Vagina (tissue), 2 donors: ENCODE measurements around the gene TWF2. TPM values are rescaled to one million over a fixed set of nuclear protein-coding genes. Genes with fewer than 3 reads are reported as not detected.
A peak's percentile ranks its signal among the peaks of the same experiment; 100 is the strongest.

ENCODE experiments used
- DNase-seq, 2 donors: peaks; one replicate each; pipeline ENCODE4 v3.0.0-alpha.2; 2017; ENCODE audit errors: extremely low spot score in 2 of 2
- H3K27ac ChIP-seq: fragments of 200-600 bp; sonication (generic); one replicate; pipeline ENCODE4 v1.5.1; 2019
- H3K27me3 ChIP-seq: fragments of 200-600 bp; sonication (generic); one replicate; pipeline ENCODE4 v1.5.1; 2019
- H3K36me3 ChIP-seq, 2 donors: fragments of 200-600 bp; sonication (generic); one replicate each; pipeline ENCODE4 v1.5.1; 2017 to 2019
- H3K4me1 ChIP-seq: fragments of 200-600 bp; sonication (generic); one replicate; pipeline ENCODE4 v1.5.1; 2019
- H3K4me3 ChIP-seq, 2 donors: fragments of 200-600 bp; sonication (generic); 1 replicate in 1 of 2; 2 replicates in 1 of 2; pipeline ENCODE4 v1.5.1; 2016 to 2019
- H3K9me3 ChIP-seq: fragments of 200-600 bp; sonication (generic); one replicate; pipeline ENCODE4 v1.5.1; 2019
- CTCF ChIP-seq, 3 experiments: fragments of 450-650 bp in 2 of 3; fragments of 200-600 bp in 1 of 3; sonication (generic) in 1 of 3; IDR thresholded peaks; one replicate each; pipeline ENCODE4 v1.5.1; 2017 to 2019; ENCODE audit warnings: antibody characterized with exemption in 3 of 3, mild to moderate bottlenecking in 2 of 3, moderate library complexity in 2 of 3
- POLR2A ChIP-seq, 2 donors: fragments of 450-650 bp; IDR thresholded peaks; one replicate each; pipeline ENCODE4 v1.6.1; 2017; ENCODE audit warnings: antibody characterized with exemption in 2 of 2, mild to moderate bottlenecking in 2 of 2, moderate library complexity in 2 of 2
- POLR2AphosphoS5 ChIP-seq, 2 donors: sonication (generic); formaldehyde crosslinking; IDR thresholded peaks; one replicate each; pipeline ENCODE4 v1.9.0; 2017; ENCODE audit warnings: antibody characterized with exemption in 2 of 2, mild to moderate bottlenecking in 2 of 2, low read depth in 1 of 2; ENCODE audit not compliant: insufficient read depth in 1 of 2
- intact Hi-C: fragments of 100-400 bp; cut with DNase I; formaldehyde crosslinking; loops from one replicate; pipeline ENCODE4 v1.15.1; 2023
- total RNA-seq: library from RNA; depleted of rRNA; stranded (reverse); fragments of >200 nt; gene quantifications from one replicate; pipeline ENCODE4 v1.2.3, GENCODE V29; 2016

Gene TWF2
- total RNA-seq, 1 donor from 2014 or later: 93.8 TPM

- no peak for DNase-seq
- no peaks in the 10 kb centered on the region for H3K36me3 ChIP-seq
- H3K27me3 ChIP-seq: no peaks in the 10 kb centered on the region
- H3K4me1 ChIP-seq: peaks cover 50% of the 10 kb centered on the region
- TF ChIP-seq POLR2A (IDR thresholded peaks at IDR 0.05) (no peak), POLR2AphosphoS5 (IDR thresholded peaks at IDR 0.05; ENCODE audit: insufficient read depth in 1 of 2, low read depth in 1 of 2) (no peak), CTCF (IDR thresholded peaks at IDR 0.05) (no peak)
- H3K4me3 ChIP-seq: no peak overlapping the region
- no peaks in the 10 kb centered on the region for H3K9me3 ChIP-seq
- no peak overlapping the region for H3K27ac ChIP-seq
- intact Hi-C loops: no loop called here
Measured at GRCh38 chr3:52193065-52193464, 45.9 kb downstream of the TWF2 start.

GRCh38 chr3:52191663-52192062, 47.3 kb downstream of the TWF2 start:
- H3K27me3 ChIP-seq: no peaks in the 10 kb centered on the region
- H3K27ac ChIP-seq: no peak overlapping the region
- H3K4me1 ChIP-seq: peaks cover 40% of the 10 kb centered on the region
- H3K36me3 ChIP-seq: no peaks in the 10 kb centered on the region
- no peak for DNase-seq
- intact Hi-C loops: no loop called here
- no peaks in the 10 kb centered on the region for H3K9me3 ChIP-seq
- no peak overlapping the region for H3K4me3 ChIP-seq
- TF ChIP-seq POLR2A (IDR thresholded peaks at IDR 0.05) (no peak), POLR2AphosphoS5 (IDR thresholded peaks at IDR 0.05; ENCODE audit: insufficient read depth in 1 of 2, low read depth in 1 of 2) (no peak), CTCF (IDR thresholded peaks at IDR 0.05) (no peak)

- Histone ChIP-seq H3K4me3 (no peak overlapping the region), H3K9me3 (no peaks in the 10 kb centered on the region), H3K27ac (peak overlapping the region; percentile 1), H3K36me3 (no peaks in the 10 kb centered on the region), H3K27me3 (no peaks in the 10 kb centered on the region), H3K4me1 (peaks cover 28% of the 10 kb centered on the region)
- DNase-seq: no peak
- no peak for TF ChIP-seq CTCF (IDR thresholded peaks at IDR 0.05)
- peak in 1 of 2 donors; percentile 48 for TF ChIP-seq POLR2AphosphoS5 (IDR thresholded peaks at IDR 0.05; ENCODE audit: insufficient read depth in 1 of 2, low read depth in 1 of 2)
- intact Hi-C loops: no loop called here
Measured at GRCh38 chr3:52190294-52191074, 48.5 kb downstream of the TWF2 start.

- no peak for DNase-seq
- H3K4me1 ChIP-seq: peaks cover 19% of the 10 kb centered on the region
- TF ChIP-seq CTCF (IDR thresholded peaks at IDR 0.05) (no peak), POLR2A (IDR thresholded peaks at IDR 0.05) (no peak), POLR2AphosphoS5 (IDR thresholded peaks at IDR 0.05; ENCODE audit: insufficient read depth in 1 of 2, low read depth in 1 of 2) (no peak)
- no peaks in the 10 kb centered on the region for H3K9me3 ChIP-seq
- no peak overlapping the region for H3K4me3 ChIP-seq
- no peaks in the 10 kb centered on the region for H3K36me3 ChIP-seq
- no peak overlapping the region for H3K27ac ChIP-seq
- no peaks in the 10 kb centered on the region for H3K27me3 ChIP-seq
- intact Hi-C loops: no loop called here
Measured at GRCh38 chr3:52188556-52188955, 50.4 kb downstream of the TWF2 start.

- no peaks in the 10 kb centered on the region for H3K36me3 ChIP-seq
- peaks cover 19% of the 10 kb centered on the region for H3K4me1 ChIP-seq
- no peak overlapping the region for H3K27ac ChIP-seq
- no peaks in the 10 kb centered on the region for H3K9me3 ChIP-seq
- TF ChIP-seq POLR2AphosphoS5 (IDR thresholded peaks at IDR 0.05; ENCODE audit: insufficient read depth in 1 of 2, low read depth in 1 of 2) (no peak), POLR2A (IDR thresholded peaks at IDR 0.05) (no peak), CTCF (IDR thresholded peaks at IDR 0.05) (no peak)
- peak in 1 of 2 donors; percentile 81 for DNase-seq
- no peak overlapping the region for H3K4me3 ChIP-seq
- intact Hi-C loops: no loop called here
- H3K27me3 ChIP-seq: no peaks in the 10 kb centered on the region
Measured at GRCh38 chr3:52186729-52187128, 52.2 kb downstream of the TWF2 start.
